Panc1 (cell line): Measurements from ENCODE around the gene AP5Z1.

Experiments used
- CTCF ChIP-seq: fragments of 450-650 bp; IDR thresholded peaks from 2 replicates; pipeline ENCODE4 v1.5.1; 2017; ENCODE audit warnings: mild to moderate bottlenecking
- POLR2AphosphoS5 ChIP-seq: IDR thresholded peaks from 2 replicates; pipeline ENCODE4 v1.6.1; 2012; ENCODE audit warnings: mild to moderate bottlenecking, low read depth, low read length, moderate library complexity
- REST ChIP-seq, 2 experiments: IDR thresholded peaks; 2 replicates each; pipeline ENCODE4 v1.6.1; 2011 to 2012; ENCODE audit warnings: low read depth in 2 of 2, control low read depth in 1 of 2, low read length in 1 of 2, mild to moderate bottlenecking in 1 of 2, moderate library complexity in 1 of 2; ENCODE audit not compliant: insufficient read depth in 1 of 2
- SIN3A ChIP-seq: IDR thresholded peaks from 2 replicates; pipeline ENCODE4 v1.6.1; 2012; ENCODE audit warnings: low read depth, mild to moderate bottlenecking, low read length, moderate library complexity, borderline replicate concordance; ENCODE audit not compliant: insufficient read depth
- TCF7L2 ChIP-seq: IDR thresholded peaks from 2 replicates; pipeline ENCODE4 v1.6.1; 2011; ENCODE audit warnings: mild to moderate bottlenecking, low read depth, low read length, inconsistent platforms

DNA sequence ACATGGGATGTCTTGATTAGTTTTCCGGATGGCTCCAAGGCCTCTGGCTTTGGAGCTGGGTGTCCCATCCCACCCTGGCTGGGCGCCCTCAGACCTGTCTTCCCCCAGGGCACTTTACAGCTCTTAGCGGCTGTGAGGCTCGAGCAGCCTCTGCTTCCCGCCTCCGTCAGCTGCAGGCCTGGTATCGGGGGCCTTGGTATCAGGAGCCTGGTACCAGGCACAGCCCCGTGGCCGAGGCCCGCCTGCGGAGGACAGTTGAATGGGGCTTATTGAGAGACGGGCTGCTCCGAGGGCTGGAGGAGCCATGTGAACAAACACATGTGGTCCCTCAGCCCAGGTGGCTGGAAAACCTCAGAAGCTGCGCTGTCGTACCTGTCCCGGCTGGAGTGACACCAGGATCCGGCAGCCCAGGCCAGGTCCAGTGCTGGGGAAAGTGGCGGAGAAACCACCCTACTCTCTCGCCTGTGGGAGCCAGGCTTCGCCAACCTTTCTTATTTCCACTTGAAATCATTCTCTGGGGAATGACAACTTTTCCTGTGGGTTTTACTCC, 23.9 kb upstream of the AP5Z1 start:
- no peak for TF ChIP-seq CTCF
- TF ChIP-seq POLR2AphosphoS5, result no peak
- no peak for TF ChIP-seq SIN3A
- no peak for TF ChIP-seq REST (IDR thresholded peaks at IDR 0.05; ENCODE audit: insufficient read depth in 1 of 2, low read depth in 2 of 2, low read length in 1 of 2)
- no peak for TF ChIP-seq TCF7L2
